GM12874 (cell line): ENCODE results near the gene TLR1.

ENCODE experiments used
- TF ChIP-seq, protein P1 (sequence below): IDR thresholded peaks from 2 replicates; pipeline ENCODE4 v1.5.1; 2011; ENCODE audit warnings: low read depth, mild to moderate bottlenecking, control low read depth, low read length, moderate library complexity; ENCODE audit not compliant: insufficient read depth

The TLR1 gene

GRCh38 chr4:38803833-38804653, 548 bp downstream of the TLR1 start:
- TF ChIP-seq, protein P1, sequence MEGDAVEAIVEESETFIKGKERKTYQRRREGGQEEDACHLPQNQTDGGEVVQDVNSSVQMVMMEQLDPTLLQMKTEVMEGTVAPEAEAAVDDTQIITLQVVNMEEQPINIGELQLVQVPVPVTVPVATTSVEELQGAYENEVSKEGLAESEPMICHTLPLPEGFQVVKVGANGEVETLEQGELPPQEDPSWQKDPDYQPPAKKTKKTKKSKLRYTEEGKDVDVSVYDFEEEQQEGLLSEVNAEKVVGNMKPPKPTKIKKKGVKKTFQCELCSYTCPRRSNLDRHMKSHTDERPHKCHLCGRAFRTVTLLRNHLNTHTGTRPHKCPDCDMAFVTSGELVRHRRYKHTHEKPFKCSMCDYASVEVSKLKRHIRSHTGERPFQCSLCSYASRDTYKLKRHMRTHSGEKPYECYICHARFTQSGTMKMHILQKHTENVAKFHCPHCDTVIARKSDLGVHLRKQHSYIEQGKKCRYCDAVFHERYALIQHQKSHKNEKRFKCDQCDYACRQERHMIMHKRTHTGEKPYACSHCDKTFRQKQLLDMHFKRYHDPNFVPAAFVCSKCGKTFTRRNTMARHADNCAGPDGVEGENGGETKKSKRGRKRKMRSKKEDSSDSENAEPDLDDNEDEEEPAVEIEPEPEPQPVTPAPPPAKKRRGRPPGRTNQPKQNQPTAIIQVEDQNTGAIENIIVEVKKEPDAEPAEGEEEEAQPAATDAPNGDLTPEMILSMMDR: no peak

DNA sequence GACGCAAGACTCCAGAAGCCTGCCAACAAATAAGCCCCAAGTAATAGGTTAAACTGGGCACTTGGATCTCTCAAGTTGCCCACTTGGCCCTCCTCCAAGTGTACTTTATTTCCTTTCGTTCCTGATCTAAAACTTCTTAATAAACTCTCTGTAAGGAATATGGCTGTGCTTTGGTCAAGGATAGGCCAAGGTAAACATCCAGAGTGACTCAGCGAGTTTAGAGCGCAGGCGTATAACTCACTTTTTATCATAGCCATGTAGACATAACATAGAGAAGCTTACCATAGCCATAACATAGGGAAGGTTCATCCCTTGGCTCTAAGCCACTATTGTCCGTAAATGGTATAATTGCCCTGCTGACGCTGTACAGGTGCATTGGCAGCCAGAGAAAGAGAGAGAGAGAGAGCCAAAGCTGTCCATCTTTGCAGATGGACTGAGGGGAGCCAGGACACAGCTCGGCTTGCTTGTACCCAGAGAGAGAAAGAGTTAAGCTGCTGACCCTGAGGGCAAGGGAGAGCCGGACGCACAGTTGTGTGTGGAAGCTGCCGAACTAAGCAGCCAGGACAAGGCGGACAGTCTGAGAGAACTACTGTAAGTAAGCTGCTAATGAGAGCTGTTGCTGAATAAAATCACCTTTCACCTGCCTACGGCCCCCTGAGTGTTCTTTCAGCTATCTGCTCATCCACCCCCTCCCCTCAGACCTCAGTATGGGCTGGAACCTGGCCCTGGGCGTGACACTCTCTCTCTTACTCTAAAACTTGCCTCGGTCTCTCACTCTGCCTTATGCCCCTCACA, 1.8 kb downstream of the TLR1 start:
- TF ChIP-seq, protein P1: no peak

DNA sequence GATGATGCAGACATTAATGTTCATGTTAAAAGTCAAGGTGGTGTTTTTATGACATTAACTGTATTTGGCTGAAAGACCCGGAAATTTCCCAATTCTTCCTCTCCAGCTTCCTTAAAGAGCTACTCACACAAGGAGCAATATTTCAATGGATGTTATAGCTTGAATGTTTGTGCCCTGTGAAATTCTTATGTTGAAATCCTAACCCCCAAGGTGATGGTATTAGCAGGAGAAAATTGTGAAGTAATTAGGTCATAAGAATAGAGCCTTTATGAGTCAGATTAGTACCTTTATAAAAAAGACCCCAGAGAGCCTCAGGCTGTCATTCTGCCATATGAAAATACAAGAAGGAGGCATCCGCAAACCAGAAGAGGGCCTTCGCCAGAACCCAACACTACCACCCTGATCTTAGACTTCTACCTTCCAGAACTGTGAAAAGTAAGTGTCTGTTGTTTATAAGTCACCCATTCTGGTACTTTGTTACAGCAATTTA, 3.6 kb downstream of the TLR1 start:
- TF ChIP-seq, protein P1: no peak

DNA sequence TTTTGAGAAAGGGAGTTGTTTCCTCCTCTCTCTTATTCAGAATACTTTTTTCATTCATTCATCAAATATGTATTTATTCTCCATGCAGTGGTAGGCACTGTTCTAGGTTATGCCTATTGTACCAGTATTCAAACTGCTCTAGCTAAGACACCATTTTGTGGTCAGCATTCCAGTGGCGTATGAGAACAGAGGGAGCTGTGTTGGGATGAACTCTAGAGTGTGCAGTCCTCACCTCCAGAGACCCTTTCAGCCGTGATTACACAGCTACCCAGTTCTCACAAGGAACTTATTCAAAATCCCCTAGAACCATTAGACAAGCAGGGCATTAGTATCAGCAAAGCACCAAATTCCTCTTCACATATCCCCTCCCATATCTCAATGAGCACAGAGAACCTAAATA, 4.2 kb downstream of the TLR1 start:
- TF ChIP-seq, protein P1: no peak

GRCh38 chr4:38795087-38795486, 9.5 kb downstream of the TLR1 start:
- TF ChIP-seq, protein P1: no peak

- TF ChIP-seq, protein P1: no peak
Observed at GRCh38 chr4:38794051-38794450, 10.5 kb downstream of the TLR1 start.

DNA sequence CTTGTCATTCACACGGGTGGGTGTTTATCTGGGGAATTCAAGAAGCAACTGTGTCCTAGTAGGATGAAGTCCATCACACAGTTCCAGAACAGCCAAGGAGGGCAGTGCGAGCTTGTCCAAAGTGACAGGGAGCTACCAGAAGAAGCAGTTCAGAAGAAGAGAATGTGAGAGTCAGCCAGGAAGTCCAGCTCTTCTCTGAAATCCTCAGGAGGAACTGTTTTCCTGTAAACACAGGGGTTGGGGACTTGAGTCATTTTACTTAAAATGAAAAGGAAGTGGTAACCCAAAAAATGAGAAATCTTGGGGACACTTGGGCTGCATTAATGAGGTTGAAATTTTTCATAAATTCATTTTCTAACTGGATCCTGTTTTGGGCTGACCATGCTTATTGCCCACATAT, 13.6 kb downstream of the TLR1 start:
- TF ChIP-seq, protein P1: no peak
